GM13976 (cell line): Measurements from ENCODE around the gene GRK3.

Experiments used
- DNase-seq: peaks from one replicate; pipeline ENCODE4 v3.0.0; 2012; ENCODE audit warnings: low spot score
- in situ Hi-C: fragments of 300-500 bp; cut with MboI; formaldehyde crosslinking; loops from one replicate; pipeline ENCODE4 v1.12.0; 2022; ENCODE audit warnings: low sequenced_read_pairs, mixed read lengths, inconsistent platforms; ENCODE audit not compliant: unreplicated experiment
- TF ChIP-seq, protein P1 (sequence below): IDR thresholded peaks from 2 replicates; pipeline ENCODE4 v1.5.1; 2012; ENCODE audit warnings: borderline replicate concordance, mild to moderate bottlenecking; ENCODE audit not compliant: insufficient read depth; ENCODE audit errors: extremely low read depth, missing control alignments, control extremely low read depth

The GRK3 gene

DNA sequence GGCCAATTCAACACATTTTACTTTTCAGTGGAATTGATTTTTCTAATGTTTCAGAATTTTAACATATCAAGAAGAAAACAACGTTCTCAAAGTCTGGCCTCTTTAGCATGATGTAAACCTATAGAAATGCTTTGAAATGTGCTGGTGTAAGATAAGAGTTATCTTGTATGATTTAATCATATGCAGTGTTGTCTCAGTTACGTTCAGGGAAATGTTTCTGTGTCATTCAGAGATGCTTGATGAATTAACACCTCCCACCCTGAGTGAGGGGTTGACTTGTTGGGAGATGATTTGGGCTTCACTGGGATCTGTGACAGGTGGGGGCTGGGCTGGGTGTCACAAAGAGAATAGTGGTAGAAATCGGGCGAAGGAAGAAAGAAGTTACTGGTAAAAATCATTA, 161.8 kb downstream of the GRK3 start:
- in situ Hi-C loops: no loop called here
- TF ChIP-seq, protein P1, sequence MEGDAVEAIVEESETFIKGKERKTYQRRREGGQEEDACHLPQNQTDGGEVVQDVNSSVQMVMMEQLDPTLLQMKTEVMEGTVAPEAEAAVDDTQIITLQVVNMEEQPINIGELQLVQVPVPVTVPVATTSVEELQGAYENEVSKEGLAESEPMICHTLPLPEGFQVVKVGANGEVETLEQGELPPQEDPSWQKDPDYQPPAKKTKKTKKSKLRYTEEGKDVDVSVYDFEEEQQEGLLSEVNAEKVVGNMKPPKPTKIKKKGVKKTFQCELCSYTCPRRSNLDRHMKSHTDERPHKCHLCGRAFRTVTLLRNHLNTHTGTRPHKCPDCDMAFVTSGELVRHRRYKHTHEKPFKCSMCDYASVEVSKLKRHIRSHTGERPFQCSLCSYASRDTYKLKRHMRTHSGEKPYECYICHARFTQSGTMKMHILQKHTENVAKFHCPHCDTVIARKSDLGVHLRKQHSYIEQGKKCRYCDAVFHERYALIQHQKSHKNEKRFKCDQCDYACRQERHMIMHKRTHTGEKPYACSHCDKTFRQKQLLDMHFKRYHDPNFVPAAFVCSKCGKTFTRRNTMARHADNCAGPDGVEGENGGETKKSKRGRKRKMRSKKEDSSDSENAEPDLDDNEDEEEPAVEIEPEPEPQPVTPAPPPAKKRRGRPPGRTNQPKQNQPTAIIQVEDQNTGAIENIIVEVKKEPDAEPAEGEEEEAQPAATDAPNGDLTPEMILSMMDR: no peak

DNA sequence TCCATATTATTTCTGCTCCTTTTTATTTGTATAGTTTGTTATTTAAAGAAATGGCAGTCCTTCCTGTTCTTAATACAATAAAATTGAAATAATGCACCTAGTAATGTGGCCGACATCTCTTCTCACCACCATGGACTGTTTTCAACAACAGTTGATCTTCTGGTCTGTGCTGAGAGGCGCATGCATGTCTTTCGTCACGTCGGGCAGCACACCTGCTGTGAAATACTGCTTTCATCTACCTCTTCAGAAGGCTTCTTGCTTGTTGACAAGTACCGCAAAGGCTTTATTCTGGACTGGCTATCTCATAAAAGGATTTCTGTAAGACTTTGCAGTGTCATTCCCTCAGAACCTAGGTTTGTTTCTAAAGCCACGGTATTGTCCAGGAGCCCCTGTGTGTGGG, 163.6 kb downstream of the GRK3 start:
- in situ Hi-C loops: no loop called here
- TF ChIP-seq, protein P1: no peak
- no peak for DNase-seq

More for the DNA sequence above, 161.8 kb downstream of the GRK3 start:
- no peak for DNase-seq

DNA sequence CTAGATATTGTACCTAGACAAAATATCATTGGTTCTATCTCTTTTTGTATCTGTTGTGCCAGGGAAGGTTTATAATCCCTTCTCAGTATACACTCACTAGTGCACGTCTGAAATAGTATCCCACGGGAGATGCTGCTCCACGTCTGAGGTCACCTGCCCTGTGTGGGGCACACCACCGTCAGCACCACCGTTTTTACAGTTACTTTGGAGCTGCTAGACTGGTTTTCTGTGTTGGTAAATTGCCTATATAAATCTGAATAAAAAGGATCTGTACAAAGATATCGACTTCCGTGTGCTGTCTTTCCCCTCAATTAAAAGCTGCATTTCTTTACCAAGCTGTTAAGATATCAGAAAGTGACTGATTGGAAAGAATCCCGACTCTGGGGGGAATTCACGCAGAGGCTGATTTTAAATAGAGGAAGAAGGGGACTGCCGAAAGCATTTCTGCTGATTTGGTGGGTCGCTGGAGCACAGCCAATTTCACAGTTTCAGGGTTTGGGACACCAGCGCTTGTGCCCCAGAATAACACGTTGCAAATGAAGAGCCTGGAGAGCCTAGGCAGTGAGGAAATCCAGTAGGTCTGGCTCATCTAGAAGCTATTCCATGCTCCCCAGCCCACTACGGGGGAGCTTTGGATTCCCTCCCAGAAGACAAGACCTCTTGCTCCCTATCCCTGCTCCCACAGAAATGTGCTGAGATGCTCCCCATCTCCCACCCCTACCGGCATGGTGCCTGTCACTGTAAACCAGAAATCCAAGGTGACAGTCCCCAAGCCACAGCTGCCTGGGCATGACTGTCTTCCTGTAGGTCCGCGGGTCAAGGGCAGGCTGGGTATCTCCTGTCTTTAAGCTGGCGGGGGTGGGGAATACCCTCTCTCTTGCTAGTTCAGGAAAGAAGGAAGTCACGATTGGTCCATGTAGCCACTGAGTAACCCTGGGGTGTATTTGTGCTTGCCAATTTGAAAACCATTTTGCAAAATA, 164.8 kb downstream of the GRK3 start:
- TF ChIP-seq, protein P1: no peak
- in situ Hi-C loops: no loop called here
- DNase-seq: no peak

DNA sequence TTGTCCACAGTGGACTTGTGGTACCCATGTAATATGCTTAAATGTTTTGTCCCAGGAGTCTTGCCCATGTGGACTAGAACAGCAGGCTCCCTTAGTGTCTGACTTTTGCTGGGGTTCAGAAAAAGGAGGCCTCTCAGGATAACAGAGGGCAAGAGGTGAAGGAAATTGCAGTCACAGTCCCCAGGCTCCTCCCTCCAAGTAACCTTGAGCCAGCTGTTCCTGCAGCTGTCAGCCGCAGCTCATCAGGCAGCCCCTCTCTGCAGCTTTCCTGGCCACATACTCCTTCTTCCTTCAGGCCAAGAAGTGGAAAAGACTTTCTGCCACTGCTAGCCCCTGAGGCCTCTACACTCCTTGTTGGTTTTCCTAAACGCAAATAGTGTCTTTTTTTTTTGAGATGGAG, 171.2 kb downstream of the GRK3 start:
- TF ChIP-seq, protein P1: no peak
- in situ Hi-C loops: no loop called here
- DNase-seq: no peak

DNA sequence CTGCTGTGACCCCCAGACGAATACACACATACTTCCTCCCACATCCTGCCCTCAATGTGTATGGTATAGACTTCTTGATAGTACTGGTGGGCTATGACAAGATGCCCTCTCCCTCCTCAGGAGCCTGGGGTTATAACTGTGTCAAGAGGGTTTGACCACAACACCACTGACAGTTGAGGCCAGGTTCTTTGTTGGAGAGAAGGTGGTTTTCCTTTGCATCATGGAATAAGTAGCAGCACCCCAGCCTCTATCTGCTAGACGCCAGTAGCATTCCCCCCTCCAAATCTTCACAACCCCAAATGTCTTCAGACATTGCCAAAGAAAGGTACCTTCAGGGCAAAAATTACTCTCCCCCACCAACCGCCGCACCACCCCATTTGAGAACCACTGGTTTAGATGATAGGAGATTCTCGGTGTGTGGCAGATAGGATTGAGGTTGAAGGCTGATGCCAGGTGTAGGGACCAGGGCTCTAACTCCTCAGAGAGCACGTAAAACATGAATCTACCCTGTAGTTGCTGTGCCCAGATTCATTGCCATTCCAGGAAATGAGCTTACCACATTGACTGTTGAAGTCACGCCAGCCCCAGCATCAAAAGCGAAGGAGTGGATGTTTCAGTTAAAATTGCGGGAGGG, 172.0 kb downstream of the GRK3 start:
- TF ChIP-seq, protein P1: no peak
- no peak for DNase-seq
- in situ Hi-C loops: no loop called here

DNA sequence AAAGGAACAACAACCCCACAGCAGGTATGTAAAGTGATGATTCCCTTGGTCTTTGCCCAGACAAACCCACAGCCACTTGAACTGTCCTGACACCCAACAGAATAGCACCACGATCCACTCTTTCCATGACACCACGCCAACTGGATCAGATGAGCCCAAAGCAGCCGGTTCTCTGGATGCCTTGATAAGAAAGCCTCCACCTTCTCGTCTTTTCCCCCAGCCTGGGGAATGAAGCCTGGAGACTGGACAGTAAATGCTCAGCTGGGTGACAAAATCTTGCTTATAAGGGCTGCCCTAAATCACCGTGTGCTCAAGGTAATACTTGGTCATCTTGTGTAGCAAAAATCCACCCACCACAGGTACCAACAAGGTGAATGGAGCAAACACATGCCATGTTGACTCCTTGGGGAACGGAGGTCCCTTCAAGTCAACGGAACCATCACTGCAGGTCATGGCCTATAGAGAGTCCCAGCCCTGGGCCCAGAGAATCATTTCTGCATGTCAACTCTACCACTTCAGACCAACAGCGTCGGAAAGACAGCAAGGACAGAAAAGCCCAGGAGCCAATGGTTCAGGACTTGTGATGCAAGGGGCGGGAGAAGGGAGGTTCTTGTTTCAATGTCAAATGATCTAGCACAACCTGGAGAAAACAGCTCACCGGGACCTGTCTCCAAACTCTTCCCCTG, 175.3 kb downstream of the GRK3 start:
- in situ Hi-C loops: no loop called here
- TF ChIP-seq, protein P1: no peak
- DNase-seq: no peak
